H9 (cell line): ENCODE results near the gene CDK5. TPM values are rescaled to one million over a fixed set of nuclear protein-coding genes. Genes with fewer than 3 reads are reported as not detected.

Experiments
- DNase-seq: peaks from one replicate; pipeline ENCODE4 v3.0.0-alpha.2; 2017
- H2AFZ ChIP-seq: one replicate; pipeline ENCODE4 v1.6.1; 2013; ENCODE audit warnings: mild to moderate bottlenecking, low read length, control low read depth, moderate library complexity
- H2AK5ac ChIP-seq: 2 replicates; pipeline ENCODE4 v1.6.1; 2013; ENCODE audit warnings: low read length, control low read depth, mixed read lengths; ENCODE audit not compliant: insufficient read length
- H2BK120ac ChIP-seq: one replicate; pipeline ENCODE4 v1.6.1; 2013; ENCODE audit warnings: low read depth, mild to moderate bottlenecking, low read length, control low read depth, inconsistent platforms; ENCODE audit not compliant: poor library complexity, severe bottlenecking
- H2BK12ac ChIP-seq: 2 replicates; pipeline ENCODE4 v1.6.1; 2013; ENCODE audit warnings: low read length, control low read depth, mixed read lengths, low read depth; ENCODE audit not compliant: insufficient read length
- H2BK15ac ChIP-seq: 2 replicates; pipeline ENCODE4 v1.6.1; 2013; ENCODE audit warnings: low read depth, low read length, control low read depth
- H2BK20ac ChIP-seq: one replicate; pipeline ENCODE4 v1.6.1; 2013; ENCODE audit warnings: low read depth, mild to moderate bottlenecking, low read length, control low read depth, inconsistent platforms; ENCODE audit not compliant: poor library complexity, severe bottlenecking
- H2BK5ac ChIP-seq: 2 replicates; pipeline ENCODE4 v1.6.1; 2013; ENCODE audit warnings: low read length, control low read depth, mixed read lengths; ENCODE audit not compliant: insufficient read length
- H3K14ac ChIP-seq: 2 replicates; pipeline ENCODE4 v1.6.1; 2013; ENCODE audit warnings: low read length, control low read depth; ENCODE audit not compliant: insufficient read depth
- H3K18ac ChIP-seq: 2 replicates; pipeline ENCODE4 v1.6.1; 2013; ENCODE audit warnings: low read depth, mild to moderate bottlenecking, mixed read lengths, low read length, control low read depth; ENCODE audit not compliant: insufficient read length
- H3K23ac ChIP-seq: 2 replicates; pipeline ENCODE4 v1.6.1; 2013; ENCODE audit warnings: low read length, control low read depth, mixed read lengths, low read depth; ENCODE audit not compliant: insufficient read length
- H3K23me2 ChIP-seq: 2 replicates; pipeline ENCODE4 v1.6.1; 2013; ENCODE audit warnings: low read depth, mild to moderate bottlenecking, mixed read lengths, low read length, control low read depth; ENCODE audit not compliant: insufficient read length, poor library complexity, severe bottlenecking
- H3K27ac ChIP-seq: 2 replicates; pipeline ENCODE4 v1.5.1; 2013; ENCODE audit warnings: low read length, control low read depth, mixed read lengths, low read depth; ENCODE audit not compliant: insufficient read length
- H3K27me3 ChIP-seq: 2 replicates; pipeline ENCODE4 v1.6.1; 2013; ENCODE audit warnings: low read length, control low read depth, inconsistent platforms; ENCODE audit not compliant: insufficient read depth
- H3K4ac ChIP-seq: 2 replicates; pipeline ENCODE4 v1.6.1; 2013; ENCODE audit warnings: low read depth, mild to moderate bottlenecking, control low read depth, inconsistent platforms, low read length, moderate library complexity
- H3K4me1 ChIP-seq: 2 replicates; pipeline ENCODE4 v1.6.1; 2013; ENCODE audit warnings: low read length, control low read depth, inconsistent platforms; ENCODE audit not compliant: insufficient read depth
- H3K4me2 ChIP-seq: 2 replicates; pipeline ENCODE4 v1.6.1; 2013; ENCODE audit warnings: low read length, control low read depth, mixed read lengths; ENCODE audit not compliant: insufficient read length, insufficient read depth
- H3K56ac ChIP-seq: 2 replicates; pipeline ENCODE4 v1.6.1; 2013; ENCODE audit warnings: low read depth, mild to moderate bottlenecking, mixed read lengths, low read length, control low read depth; ENCODE audit not compliant: insufficient read length
- H3K79me1 ChIP-seq: 2 replicates; pipeline ENCODE4 v1.6.1; 2013; ENCODE audit warnings: low read depth, mild to moderate bottlenecking, moderate library complexity, low read length, control low read depth, inconsistent platforms; ENCODE audit not compliant: insufficient read depth, poor library complexity, severe bottlenecking
- H3K79me2 ChIP-seq: 2 replicates; pipeline ENCODE4 v1.6.1; 2013; ENCODE audit warnings: low read length, control low read depth, inconsistent platforms; ENCODE audit not compliant: insufficient read depth
- H3K9ac ChIP-seq: 2 replicates; pipeline ENCODE4 v1.6.1; 2013; ENCODE audit warnings: low read length, control low read depth, mixed read lengths; ENCODE audit not compliant: insufficient read length; ENCODE audit errors: extremely low read depth
- H3K9me3 ChIP-seq: one replicate; pipeline ENCODE4 v1.6.1; 2013; ENCODE audit warnings: low read depth, low read length, inconsistent platforms; ENCODE audit not compliant: control insufficient read depth
- H3T11ph ChIP-seq: one replicate; pipeline ENCODE4 v1.6.1; 2013; ENCODE audit warnings: mild to moderate bottlenecking, low read length, control low read depth, inconsistent platforms
- H4K20me1 ChIP-seq: one replicate; pipeline ENCODE4 v1.6.1; 2013; ENCODE audit not compliant: control insufficient read depth, insufficient read length, insufficient read depth
- H4K5ac ChIP-seq: 2 replicates; pipeline ENCODE4 v1.6.1; 2013; ENCODE audit warnings: low read depth, mild to moderate bottlenecking, mixed read lengths, low read length, control low read depth; ENCODE audit not compliant: insufficient read length
- H4K8ac ChIP-seq: replicated peaks from 2 replicates; pipeline ENCODE4 v1.6.1; 2013; ENCODE audit warnings: low read length, control low read depth, mixed read lengths, low read depth; ENCODE audit not compliant: insufficient read length
- H4K91ac ChIP-seq: 2 replicates; pipeline ENCODE4 v1.6.1; 2013; ENCODE audit warnings: low read depth, mild to moderate bottlenecking, moderate library complexity, mixed read lengths, low read length, control low read depth; ENCODE audit not compliant: insufficient read length
- H3K27ac Mint-ChIP-seq, 3 experiments: 2 replicates in 2 of 3; 3 replicates in 1 of 3; pipeline ENCODE4 v1.8.0; 2020 to 2021; ENCODE audit warnings: mixed read lengths in 3 of 3, mild to moderate bottlenecking in 1 of 3, moderate library complexity in 1 of 3
- H3K27me3 Mint-ChIP-seq: 2 replicates; pipeline ENCODE4 v1.8.0; 2021; ENCODE audit warnings: low read depth, mild to moderate bottlenecking, moderate library complexity, mixed read lengths
- H3K36me3 Mint-ChIP-seq, 3 experiments: 2 replicates in 2 of 3; 3 replicates in 1 of 3; pipeline ENCODE4 v1.8.0; 2020 to 2021; ENCODE audit warnings: low read depth in 3 of 3, mixed read lengths in 3 of 3; ENCODE audit not compliant: insufficient read depth in 1 of 3
- H3K4me1 Mint-ChIP-seq, 2 experiments: 2 replicates each; pipeline ENCODE4 v1.8.0; 2020; ENCODE audit warnings: mixed read lengths in 2 of 2
- H3K4me3 Mint-ChIP-seq, 2 experiments: 2 replicates in 1 of 2; 3 replicates in 1 of 2; pipeline ENCODE4 v1.8.0; 2020 to 2021; ENCODE audit warnings: mild to moderate bottlenecking in 2 of 2, mixed read lengths in 2 of 2, moderate library complexity in 1 of 2
- H3K9me3 Mint-ChIP-seq, 2 experiments: 2 replicates in 1 of 2; 3 replicates in 1 of 2; pipeline ENCODE4 v1.8.0; 2020; ENCODE audit warnings: mild to moderate bottlenecking in 2 of 2, mixed read lengths in 2 of 2, moderate library complexity in 1 of 2
- CTCF ChIP-seq: fragments of 200-600 bp; sonication (generic); conservative IDR thresholded peaks from 3 replicates; pipeline ENCODE4 v1.8.0; 2021; ENCODE audit warnings: antibody characterized with exemption, mild to moderate bottlenecking
- WGBS: extraction: QIAGEN DNeasy Blood & Tissue Kit; methylation state at CpG from one replicate; pipeline ENCODE4 v1.1.7; 2013; ENCODE audit warnings: missing lambda C conversion rate, low lambda C conversion rate, mixed read lengths; ENCODE audit not compliant: insufficient read length; ENCODE audit errors: extremely low coverage; 5-methylcytosine and 5-hydroxymethylcytosine counted together
- total RNA-seq: library from RNA; stranded (reverse); gene quantifications from 2 replicates; pipeline ENCODE4 v1.2.1, GENCODE V29; 2021

Gene CDK5
- total RNA-seq, 1 experiment from 2014 or later, result 19.9 TPM

GRCh38 chr7:151088019-151088855 is 30.5 kb upstream of the CDK5 start:
- no peak overlapping the region for H4K8ac ChIP-seq
- no peak overlapping the region for H3T11ph ChIP-seq
- H2BK5ac ChIP-seq, result no peak overlapping the region
- no peaks in the 10 kb centered on the region for H3K9me3 ChIP-seq
- H3K4me1 ChIP-seq, result peaks cover 2% of the 10 kb centered on the region; the same call in 1 of the 2 replicates
- H3K18ac ChIP-seq, result no peak overlapping the region
- Mint-ChIP-seq H3K27ac (peak overlapping the region in 1 of 3 experiments; percentile 82; a peak in 1 of 7 replicates), H3K4me1 (peaks cover 39 to 40% of the 10 kb centered on the region in 2 experiments), H3K9me3 (no peaks in the 10 kb centered on the region; a peak in 1 of 5 replicates), H3K27me3 (peaks cover 15% of the 10 kb centered on the region), H3K36me3 (peaks cover 0 to 18% (median 3%) of the 10 kb centered on the region in 3 experiments; a peak in 5 of 7 replicates), H3K4me3 (peak overlapping the region; percentile 84 to 93)
- no peak overlapping the region for H3K56ac ChIP-seq
- H2BK15ac ChIP-seq, result no peak overlapping the region
- H4K5ac ChIP-seq, result no peak overlapping the region
- no peak overlapping the region for H2BK20ac ChIP-seq
- H2BK12ac ChIP-seq, result no peak overlapping the region
- H4K20me1 ChIP-seq, result no peaks in the 10 kb centered on the region
- H3K4ac ChIP-seq, result no peak overlapping the region
- WGBS, result no CpG with 5 or more reads among the region's 16 CpGs
- peaks cover 17% of the 10 kb centered on the region for H3K23me2 ChIP-seq
- peaks cover 13% of the 10 kb centered on the region; the same call in 1 of the 2 replicates for H3K79me2 ChIP-seq
- H2AK5ac ChIP-seq, result no peak overlapping the region
- H3K4me2 ChIP-seq, result peak overlapping the region; percentile 47
- no peak overlapping the region for H3K27ac ChIP-seq
- H3K23ac ChIP-seq, result no peak overlapping the region
- no peak overlapping the region for H4K91ac ChIP-seq
- DNase-seq, result no peak
- H3K14ac ChIP-seq, result no peak overlapping the region; the same call in 1 of the 2 replicates
- H3K27me3 ChIP-seq, result no peaks in the 10 kb centered on the region; the same call in 1 of the 2 replicates
- peaks cover 4% of the 10 kb centered on the region for H3K79me1 ChIP-seq
- TF ChIP-seq CTCF, result no peak
- H3K9ac ChIP-seq, result peak overlapping the region; percentile 3
- H2BK120ac ChIP-seq, result no peak overlapping the region
- H2AFZ ChIP-seq, result no peak overlapping the region
